T-helper 17 cell (primary cell): ENCODE results near the gene RDH12. TPM values are rescaled to one million over a fixed set of nuclear protein-coding genes. Genes with fewer than 3 reads are reported as not detected.

Experiments used
- ATAC-seq: fragments of 150-1000 bp; cut with Tn5 transposase; 2 replicates; pipeline ENCODE4 v1.10.0; 2021; ENCODE audit warnings: mild to moderate bottlenecking, moderate library complexity
- DNase-seq, 3 donors: peaks; one replicate each; pipeline versions ENCODE4 v3.0.0 to v3.0.0-alpha.2; 2020 to 2021
- H3K9me3 ChIP-seq: one replicate; pipeline ENCODE4 v1.7.0; 2013; ENCODE audit warnings: low read length, mild to moderate bottlenecking; ENCODE audit not compliant: control insufficient read depth, poor library complexity, severe bottlenecking
- H3K27ac Mint-ChIP-seq: one replicate; pipeline ENCODE4 v1.8.0; 2022; ENCODE audit warnings: mild to moderate bottlenecking, moderate library complexity, mixed read lengths
- H3K27me3 Mint-ChIP-seq: one replicate; pipeline ENCODE4 v1.8.0; 2022; ENCODE audit warnings: mixed read lengths
- H3K36me3 Mint-ChIP-seq: one replicate; pipeline ENCODE4 v1.8.0; 2022; ENCODE audit warnings: low read depth, mixed read lengths
- H3K4me1 Mint-ChIP-seq: one replicate; pipeline ENCODE4 v1.8.0; 2022; ENCODE audit warnings: mild to moderate bottlenecking, mixed read lengths
- H3K4me3 Mint-ChIP-seq: one replicate; pipeline ENCODE4 v1.8.0; 2022; ENCODE audit warnings: mild to moderate bottlenecking, moderate library complexity, mixed read lengths
- total RNA-seq, 4 donors: library from RNA in 2 of 4; stranded (reverse) in 2 of 4; gene quantifications; one replicate each; pipeline ENCODE4 v1.2.3 and lab custom pipeline; 2022 to 2026

Gene RDH12
- total RNA-seq, 2 donors from 2014 or later, result not detected

- Mint-ChIP-seq H3K4me1 (peaks cover 3% of the 10 kb centered on the region), H3K4me3 (no peak overlapping the region), H3K36me3 (peaks cover 14% of the 10 kb centered on the region), H3K27me3 (no peaks in the 10 kb centered on the region), H3K27ac (peak overlapping the region; percentile 61)
- DNase-seq, result no peak
- H3K9me3 ChIP-seq, result no peaks in the 10 kb centered on the region
- peak; percentile 27 for ATAC-seq
Observed at GRCh38 chr14:67766035-67766680, 64.5 kb downstream of the RDH12 start.

- no peak overlapping the region for H3K27ac Mint-ChIP-seq
- H3K27me3 Mint-ChIP-seq, result no peaks in the 10 kb centered on the region
- no peak for DNase-seq
- ATAC-seq, result no peak
- H3K4me3 Mint-ChIP-seq, result no peak overlapping the region
- no peaks in the 10 kb centered on the region for H3K9me3 ChIP-seq
- H3K4me1 Mint-ChIP-seq, result peaks cover 3% of the 10 kb centered on the region
- peaks cover 21% of the 10 kb centered on the region for H3K36me3 Mint-ChIP-seq
Observed at GRCh38 chr14:67768219-67768618, 66.5 kb downstream of the RDH12 start.

GRCh38 chr14:67773844-67774377 is 72.2 kb downstream of the RDH12 start:
- Mint-ChIP-seq H3K4me1 (no peaks in the 10 kb centered on the region), H3K27me3 (no peaks in the 10 kb centered on the region), H3K27ac (no peak overlapping the region), H3K36me3 (peaks cover 19% of the 10 kb centered on the region), H3K4me3 (no peak overlapping the region)
- no peaks in the 10 kb centered on the region for H3K9me3 ChIP-seq
- no peak for ATAC-seq
- no peak for DNase-seq

- H3K4me1 Mint-ChIP-seq, result no peaks in the 10 kb centered on the region
- H3K9me3 ChIP-seq, result no peaks in the 10 kb centered on the region
- DNase-seq, result no peak
- H3K27me3 Mint-ChIP-seq, result no peaks in the 10 kb centered on the region
- no peak overlapping the region for H3K27ac Mint-ChIP-seq
- H3K4me3 Mint-ChIP-seq, result no peak overlapping the region
- peaks cover 22% of the 10 kb centered on the region for H3K36me3 Mint-ChIP-seq
- no peak for ATAC-seq
Observed at GRCh38 chr14:67776653-67777322, 75.1 kb downstream of the RDH12 start.

GRCh38 chr14:67778792-67779191 is 77.1 kb downstream of the RDH12 start:
- Mint-ChIP-seq H3K27ac (peak overlapping the region; percentile 14), H3K27me3 (no peaks in the 10 kb centered on the region), H3K4me3 (no peak overlapping the region), H3K4me1 (no peaks in the 10 kb centered on the region), H3K36me3 (peaks cover 20% of the 10 kb centered on the region)
- no peaks in the 10 kb centered on the region for H3K9me3 ChIP-seq
- DNase-seq (no peak), ATAC-seq (no peak)

GRCh38 chr14:67782090-67782489 is 80.4 kb downstream of the RDH12 start:
- no peak for DNase-seq
- Mint-ChIP-seq H3K4me3 (no peak overlapping the region), H3K36me3 (peaks cover 24% of the 10 kb centered on the region), H3K27ac (no peak overlapping the region), H3K27me3 (no peaks in the 10 kb centered on the region), H3K4me1 (peaks cover 2% of the 10 kb centered on the region)
- no peak for ATAC-seq
- H3K9me3 ChIP-seq, result no peaks in the 10 kb centered on the region

Other genes with a start within 250 kb of the RDH12 start
- gene TMEM229B, start 213.2 kb upstream of the RDH12 start, total RNA-seq, result 10 to 100 TPM; 12.7 to 15.2 TPM
- under 1 TPM in 1 of 2 donors, not detected in 1; 0.12 TPM for gene PLEKHH1, start 168.6 kb upstream of the RDH12 start, total RNA-seq
- 10 to 100 TPM; 34.2 to 39.1 TPM for gene PIGH, start 101.6 kb upstream of the RDH12 start, total RNA-seq
- gene ARG2, start 82.0 kb upstream of the RDH12 start, total RNA-seq, result 1 to 10 TPM; 5.1 to 5.2 TPM
- gene VTI1B, start 27.3 kb upstream of the RDH12 start, total RNA-seq, result 10 to 100 TPM; 41.2 to 48.1 TPM
- 10 to 100 TPM; 23.4 to 34.4 TPM for gene RDH11, start 6.1 kb upstream of the RDH12 start, total RNA-seq
- 10 to 100 TPM; 25.0 to 29.9 TPM for gene ZFYVE26, start 114.7 kb downstream of the RDH12 start, total RNA-seq
- 10 to 100 TPM; 17.0 to 20.7 TPM for gene RAD51B, start 117.9 kb downstream of the RDH12 start, total RNA-seq